PC-3 (cell line): ENCODE measurements around the gene NRDC. TPM values are rescaled to one million over a fixed set of nuclear protein-coding genes. Genes with fewer than 3 reads are reported as not detected.
A peak's percentile ranks its signal among the peaks of the same experiment; 100 is the strongest.

Experiments
- ATAC-seq: fragments of 200-7000 bp; cut with Tn5 transposase; 2 replicates; pipeline ENCODE4 v1.9.1; 2020; ENCODE audit warnings: mild to moderate bottlenecking, moderate library complexity
- BruUV-seq: library from RNA; stranded (reverse); fragments of 400-500 nt; replicated peaks from 2 replicates; lab custom pipeline; 2021; lab: Mats Ljungman, UMichigan
- CTCF ChIA-PET: fragments of 300-600 bp; sonication (Branson Sonifier 250); formaldehyde crosslinking; loops from one replicate; lab custom pipeline; 2022; ENCODE audit warnings: antibody characterized with exemption; lab: Charles Lee
- POLR2A ChIA-PET: fragments of 300-600 bp; sonication (Branson Sonifier 250); formaldehyde crosslinking; loops from one replicate; lab custom pipeline; 2022; ENCODE audit warnings: antibody characterized with exemption; ENCODE audit not compliant: unreplicated experiment; lab: Charles Lee
- DNase-seq: peaks from one replicate; pipeline ENCODE4 v3.0.0-alpha.2; 2015
- H2AFZ ChIP-seq: fragments of 300-600 bp; sonication (generic); 2 replicates; pipeline ENCODE4 v1.6.0; 2016; ENCODE audit warnings: antibody characterized with exemption, low read length
- H3F3A ChIP-seq: fragments of 300-600 bp; sonication (generic); one replicate; pipeline ENCODE4 v1.6.0; 2017; ENCODE audit warnings: antibody characterized with exemption, low read length, control low read depth, mild to moderate bottlenecking; ENCODE audit not compliant: unreplicated experiment
- H3K27ac ChIP-seq: fragments of 300-600 bp; sonication (generic); 2 replicates; pipeline ENCODE4 v1.5.1; 2016; ENCODE audit warnings: mild to moderate bottlenecking, low read length
- H3K27me3 ChIP-seq: fragments of 300-600 bp; sonication (generic); 2 replicates; pipeline ENCODE4 v1.6.1; 2016; ENCODE audit warnings: low read length, mixed read lengths
- H3K36me3 ChIP-seq: fragments of 300-600 bp; sonication (generic); 2 replicates; pipeline ENCODE4 v1.6.1; 2016; ENCODE audit warnings: low read depth, mixed run types, low read length, mixed read lengths
- H3K4me1 ChIP-seq: fragments of 300-600 bp; sonication (generic); 2 replicates; pipeline ENCODE4 v1.5.1; 2016; ENCODE audit warnings: low read length; ENCODE audit not compliant: insufficient read depth
- H3K4me2 ChIP-seq: fragments of 300-600 bp; sonication (generic); 2 replicates; pipeline ENCODE4 v1.6.0; 2016; ENCODE audit warnings: low read length
- H3K4me3 ChIP-seq: fragments of 300-600 bp; sonication (generic); 2 replicates; pipeline ENCODE4 v1.5.1; 2016; ENCODE audit warnings: mild to moderate bottlenecking, low read length, mixed read lengths
- H3K79me2 ChIP-seq: fragments of 300-600 bp; sonication (generic); 2 replicates; pipeline ENCODE4 v1.6.1; 2017; ENCODE audit warnings: low read length, mixed read lengths
- H3K9ac ChIP-seq: fragments of 300-600 bp; sonication (generic); 2 replicates; pipeline ENCODE4 v1.6.0; 2016; ENCODE audit warnings: mild to moderate bottlenecking, low read length
- H3K9me2 ChIP-seq: fragments of 300-600 bp; sonication (generic); replicated peaks from 2 replicates; pipeline ENCODE4 v1.6.1; 2016; ENCODE audit warnings: mixed run types, low read length, mixed read lengths
- H3K9me3 ChIP-seq: fragments of 300-600 bp; sonication (generic); 2 replicates; pipeline ENCODE4 v1.6.1; 2016; ENCODE audit warnings: low read length, mixed read lengths
- H4K20me1 ChIP-seq: fragments of 300-600 bp; sonication (generic); 2 replicates; pipeline ENCODE4 v1.6.1; 2016; ENCODE audit warnings: low read length, mixed read lengths
- EZH2 ChIP-seq: fragments of 300-600 bp; sonication (generic); IDR thresholded peaks from one replicate; pipeline ENCODE4 v1.6.1; 2017; ENCODE audit warnings: antibody characterized with exemption, mild to moderate bottlenecking, low read length; ENCODE audit not compliant: unreplicated experiment
- EZH2phosphoT487 ChIP-seq: fragments of 300-600 bp; sonication (generic); IDR thresholded peaks from 2 replicates; pipeline ENCODE4 v1.6.1; 2018; ENCODE audit warnings: mild to moderate bottlenecking, antibody characterized with exemption, low read length, borderline replicate concordance
- intact Hi-C: fragments of 100-400 bp; cut with micrococcal nuclease; formaldehyde crosslinking; loops from 2 replicates; pipeline ENCODE4 v1.9.0; 2023
- total RNA-seq: library from RNA; depleted of rRNA; stranded (reverse); fragments of >200 nt; gene quantifications from 2 replicates; pipeline ENCODE4 v1.2.3, GENCODE V29; 2014
- TF ChIP-seq, protein P1 (sequence below): fragments of 300-600 bp; sonication (generic); conservative IDR thresholded peaks from 2 replicates; pipeline ENCODE4 v1.5.1; 2017; ENCODE audit warnings: antibody characterized with exemption, low read depth, mild to moderate bottlenecking, low read length

Gene NRDC
- total RNA-seq, 1 experiment from 2014 or later, result 96.8 TPM

DNA sequence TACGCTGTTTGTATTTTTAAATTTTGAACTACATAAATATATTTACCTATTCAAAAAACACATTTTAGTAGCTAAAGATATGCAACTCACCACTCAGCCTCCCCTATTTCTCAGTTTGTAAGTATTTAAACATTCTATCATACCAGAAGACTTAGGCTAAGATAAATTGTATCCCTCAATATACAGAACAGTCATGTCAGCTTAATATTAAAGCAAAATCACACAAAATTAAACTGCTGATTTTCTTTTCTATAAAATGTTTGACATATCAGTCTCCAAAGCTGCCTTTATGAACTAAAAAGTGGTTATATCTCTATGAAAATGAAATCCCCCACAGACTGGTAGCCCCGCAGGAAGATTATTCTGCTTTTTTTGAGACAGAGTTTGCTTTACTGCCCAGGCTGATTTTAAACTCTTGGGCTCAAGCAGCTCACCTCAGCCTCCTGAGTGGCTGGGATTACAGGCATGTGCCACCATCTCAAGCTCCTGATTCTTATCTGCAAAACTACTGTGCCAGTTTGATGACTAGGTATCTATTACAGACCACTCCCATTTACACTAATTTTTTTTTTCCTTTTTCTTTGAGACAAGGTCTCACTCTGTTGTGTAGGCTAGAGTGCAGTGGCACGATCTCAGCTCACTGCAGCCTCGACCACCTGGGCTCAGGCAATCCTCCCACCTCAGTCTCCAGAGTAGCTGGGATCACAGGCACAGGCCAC is 37.6 kb downstream of the NRDC start:
- no TSS peak for BruUV-seq
- H3K79me2 ChIP-seq, result peaks cover 45% of the 10 kb centered on the region

DNA sequence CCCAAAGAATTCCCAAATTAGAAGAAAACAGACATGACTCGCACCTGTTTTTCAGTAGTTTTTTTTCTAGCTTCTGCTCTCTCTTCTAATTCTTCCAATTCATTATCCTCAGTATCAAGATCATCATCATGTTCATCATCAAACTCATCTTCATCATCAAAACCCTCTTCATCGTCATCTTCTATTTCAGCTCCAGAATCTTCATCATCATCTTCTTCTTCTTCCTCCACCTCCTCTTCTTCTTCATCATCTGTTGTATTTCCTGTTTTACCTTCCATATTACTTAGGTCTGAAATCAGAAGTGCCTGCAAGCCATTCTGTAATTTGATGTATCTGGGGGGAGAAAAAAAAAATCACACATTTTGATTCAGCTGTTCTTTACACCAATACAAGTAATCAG is 38.3 kb downstream of the NRDC start:
- Histone ChIP-seq H3K36me3 (peaks cover 22% of the 10 kb centered on the region; the same call in 1 of the 2 replicates), H3K27ac (no peak overlapping the region), H3K9me3 (no peaks in the 10 kb centered on the region), H3K4me2 (no peak overlapping the region), H3K79me2 (peaks cover 39% of the 10 kb centered on the region), H3K9ac (no peak overlapping the region), H3K9me2 (no peaks in the 10 kb centered on the region), H2AFZ (no peak overlapping the region), H3K27me3 (no peaks in the 10 kb centered on the region), H3K4me3 (no peak overlapping the region), H3F3A (peaks cover 3% of the 10 kb centered on the region), H3K4me1 (no peaks in the 10 kb centered on the region), H4K20me1 (no peaks in the 10 kb centered on the region)
- DNase-seq, result no peak
- BruUV-seq, result no TSS peak
- no peak for ATAC-seq
- no peak for TF ChIP-seq EZH2
- TF ChIP-seq EZH2phosphoT487, result no peak
- TF ChIP-seq, protein P1, sequence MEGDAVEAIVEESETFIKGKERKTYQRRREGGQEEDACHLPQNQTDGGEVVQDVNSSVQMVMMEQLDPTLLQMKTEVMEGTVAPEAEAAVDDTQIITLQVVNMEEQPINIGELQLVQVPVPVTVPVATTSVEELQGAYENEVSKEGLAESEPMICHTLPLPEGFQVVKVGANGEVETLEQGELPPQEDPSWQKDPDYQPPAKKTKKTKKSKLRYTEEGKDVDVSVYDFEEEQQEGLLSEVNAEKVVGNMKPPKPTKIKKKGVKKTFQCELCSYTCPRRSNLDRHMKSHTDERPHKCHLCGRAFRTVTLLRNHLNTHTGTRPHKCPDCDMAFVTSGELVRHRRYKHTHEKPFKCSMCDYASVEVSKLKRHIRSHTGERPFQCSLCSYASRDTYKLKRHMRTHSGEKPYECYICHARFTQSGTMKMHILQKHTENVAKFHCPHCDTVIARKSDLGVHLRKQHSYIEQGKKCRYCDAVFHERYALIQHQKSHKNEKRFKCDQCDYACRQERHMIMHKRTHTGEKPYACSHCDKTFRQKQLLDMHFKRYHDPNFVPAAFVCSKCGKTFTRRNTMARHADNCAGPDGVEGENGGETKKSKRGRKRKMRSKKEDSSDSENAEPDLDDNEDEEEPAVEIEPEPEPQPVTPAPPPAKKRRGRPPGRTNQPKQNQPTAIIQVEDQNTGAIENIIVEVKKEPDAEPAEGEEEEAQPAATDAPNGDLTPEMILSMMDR, result no peak
- intact Hi-C loops, result no loop called here
- ChIA-PET CTCF (no interaction called here), POLR2A (no interaction called here)

More for the DNA sequence above, 37.6 kb downstream of the NRDC start:
- peaks cover 3% of the 10 kb centered on the region for H3F3A ChIP-seq
- no peaks in the 10 kb centered on the region for H3K9me2 ChIP-seq
- no peak for TF ChIP-seq EZH2
- TF ChIP-seq, protein P1, result no peak
- no peak for TF ChIP-seq EZH2phosphoT487
- intact Hi-C loops, result no loop called here
- ChIA-PET POLR2A (no interaction called here), CTCF (no interaction called here)
- no peak overlapping the region for H3K4me3 ChIP-seq
- H4K20me1 ChIP-seq, result no peaks in the 10 kb centered on the region
- DNase-seq (peak; percentile 3), ATAC-seq (no peak)
- H2AFZ ChIP-seq, result no peak overlapping the region
- no peaks in the 10 kb centered on the region for H3K9me3 ChIP-seq
- H3K4me1 ChIP-seq, result no peaks in the 10 kb centered on the region
- no peak overlapping the region for H3K27ac ChIP-seq
- no peak overlapping the region for H3K9ac ChIP-seq
- no peaks in the 10 kb centered on the region for H3K27me3 ChIP-seq
- H3K36me3 ChIP-seq, result peaks cover 17% of the 10 kb centered on the region; the same call in 1 of the 2 replicates
- H3K4me2 ChIP-seq, result no peak overlapping the region

DNA sequence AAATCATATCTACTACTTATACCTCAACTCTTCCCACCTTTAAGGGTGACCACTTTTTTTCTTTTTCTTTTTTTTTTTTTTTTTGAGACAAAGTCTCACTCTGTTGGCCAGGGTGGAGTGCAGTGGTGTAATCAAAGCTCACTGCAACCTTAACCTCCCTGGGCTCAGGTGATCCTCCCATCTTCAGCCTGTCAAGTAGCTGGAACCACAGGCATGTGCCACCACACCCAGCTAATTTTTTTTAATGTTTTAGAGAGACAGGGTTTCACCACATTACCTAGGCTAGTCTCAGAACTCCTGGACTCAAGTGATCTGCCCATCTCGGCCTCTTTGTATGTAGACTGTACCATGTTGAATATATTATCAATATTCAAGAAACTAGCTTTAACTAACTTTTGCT is 39.4 kb downstream of the NRDC start:
- H3K9ac ChIP-seq, result no peak overlapping the region
- peaks cover 3% of the 10 kb centered on the region; the same call in 1 of the 2 replicates for H3K4me1 ChIP-seq
- DNase-seq (no peak), ATAC-seq (no peak)
- ChIA-PET POLR2A (no interaction called here), CTCF (no interaction called here)
- no peaks in the 10 kb centered on the region for H3K9me3 ChIP-seq
- H3K27me3 ChIP-seq, result no peaks in the 10 kb centered on the region
- peaks cover 23% of the 10 kb centered on the region; the same call in 1 of the 2 replicates for H3K36me3 ChIP-seq
- peaks cover 3% of the 10 kb centered on the region for H3F3A ChIP-seq
- no peaks in the 10 kb centered on the region for H4K20me1 ChIP-seq
- H2AFZ ChIP-seq, result no peak overlapping the region
- no peak overlapping the region for H3K4me2 ChIP-seq
- peaks cover 32% of the 10 kb centered on the region for H3K79me2 ChIP-seq
- H3K4me3 ChIP-seq, result no peak overlapping the region
- H3K27ac ChIP-seq, result no peak overlapping the region
- TF ChIP-seq EZH2, result no peak
- TF ChIP-seq, protein P1, result no peak
- intact Hi-C loops, result no loop called here
- BruUV-seq, result no TSS peak
- no peaks in the 10 kb centered on the region for H3K9me2 ChIP-seq
